Endometrial microvascular endothelial cells (primary cell): ENCODE results near the gene GPR176. TPM values are rescaled to one million over a fixed set of nuclear protein-coding genes. Genes with fewer than 3 reads are reported as not detected.

Experiments
- in situ Hi-C: cut with HindIII; loops from 2 replicates; pipeline ENCODE4 v1.10.0; 2017; ENCODE audit warnings: low sequenced_read_pairs, low pct_unique_long_range_greater_than_20kb; ENCODE audit errors: inconsistent ontology term
- total RNA-seq: library from RNA; depleted of rRNA; stranded (reverse); fragments of >200 nt; gene quantifications from one replicate; pipeline ENCODE4 v1.2.3, GENCODE V29; 2015; ENCODE audit errors: inconsistent ontology term

The GPR176 gene
- total RNA-seq, 1 donor from 2014 or later: 26.5 TPM

DNA sequence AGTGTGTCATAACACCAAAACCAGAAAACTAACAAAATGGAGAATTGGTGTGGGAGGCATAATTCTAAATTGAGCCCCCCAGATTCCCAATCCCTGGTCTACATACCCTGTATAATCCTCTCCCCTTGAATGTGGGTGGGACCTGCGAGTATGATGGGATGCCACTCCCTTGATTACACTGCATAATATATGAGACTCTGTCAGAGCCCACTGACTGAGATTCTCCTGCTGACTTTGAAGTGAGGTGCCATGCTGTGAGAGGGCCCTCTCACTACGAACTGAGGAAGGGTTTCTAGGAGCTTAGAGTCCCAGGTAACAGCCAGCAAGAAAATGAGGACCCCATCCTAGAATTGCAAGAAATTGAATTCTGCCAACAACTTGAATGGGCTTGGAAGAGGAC is 49.5 kb downstream of the GPR176 start:
- in situ Hi-C loops: no loop called here

DNA sequence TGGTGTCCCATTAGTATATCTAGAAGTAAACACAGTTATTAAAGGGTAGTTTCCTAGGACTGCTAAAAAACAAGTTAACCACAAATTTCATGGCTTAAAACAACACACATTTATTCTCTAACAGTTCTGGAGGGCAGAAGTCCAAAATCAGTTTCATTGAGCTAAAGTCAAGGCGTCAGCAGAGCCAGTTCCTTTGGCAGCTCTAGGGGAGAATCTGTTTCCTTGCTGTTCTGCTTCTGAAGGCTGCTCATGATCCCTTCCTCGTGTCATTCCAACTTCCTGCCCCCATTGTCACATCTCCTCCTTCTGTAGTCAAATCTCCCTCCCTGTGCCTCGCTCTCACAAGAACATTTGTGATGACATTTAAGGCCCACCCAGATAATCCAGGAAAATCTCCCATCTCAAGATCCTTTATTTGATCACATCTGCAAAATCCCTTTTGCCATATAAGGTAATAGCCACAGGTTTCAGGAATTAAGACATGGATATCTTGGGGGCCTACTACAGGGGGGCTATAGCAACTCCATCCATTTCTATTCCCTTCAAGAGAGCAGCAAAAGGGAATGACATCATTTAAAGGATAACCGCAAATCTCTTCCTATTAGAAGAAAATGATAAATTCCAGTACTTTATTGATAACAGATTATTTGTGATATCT is 50.1 kb downstream of the GPR176 start:
- in situ Hi-C loops: no loop called here

DNA sequence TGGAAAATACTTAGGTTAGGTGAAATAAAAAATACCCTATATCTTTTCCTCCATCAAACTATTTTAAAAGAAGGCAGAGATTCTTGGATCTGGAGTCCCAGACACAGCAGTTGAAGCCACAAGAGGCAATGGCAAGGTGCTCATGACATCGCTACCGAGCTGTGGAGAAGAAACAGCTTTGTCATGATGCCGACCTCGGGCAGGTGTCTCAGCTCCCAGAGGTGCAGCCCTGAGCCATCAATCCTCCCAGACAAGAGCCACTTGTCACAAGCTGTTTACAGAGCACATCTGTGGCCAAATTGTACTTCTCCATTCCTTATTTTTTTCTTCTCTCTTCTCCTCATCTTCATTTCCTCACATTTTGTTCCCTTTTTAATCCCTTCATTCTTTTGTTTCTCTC is 50.8 kb downstream of the GPR176 start:
- in situ Hi-C loops: no loop called here

DNA sequence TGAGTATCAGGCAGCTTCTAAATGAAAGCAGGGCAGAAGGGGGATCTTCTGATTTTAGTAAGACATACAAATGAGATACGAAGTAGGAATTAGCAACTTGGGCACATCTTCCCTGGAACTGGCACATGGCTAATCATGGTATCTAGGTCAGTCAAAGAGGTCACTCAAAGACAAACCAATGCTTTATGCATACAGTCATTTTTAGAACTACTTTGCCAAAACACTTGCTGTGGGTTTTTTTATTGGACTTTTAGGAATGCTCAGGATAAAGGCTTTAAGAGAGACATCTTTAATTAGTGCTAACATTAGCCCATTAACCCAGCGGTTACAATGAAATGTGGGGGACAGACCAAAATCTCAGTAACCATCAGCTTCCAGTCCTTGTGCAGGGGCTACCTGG is 51.7 kb downstream of the GPR176 start:
- in situ Hi-C loops: no loop called here

DNA sequence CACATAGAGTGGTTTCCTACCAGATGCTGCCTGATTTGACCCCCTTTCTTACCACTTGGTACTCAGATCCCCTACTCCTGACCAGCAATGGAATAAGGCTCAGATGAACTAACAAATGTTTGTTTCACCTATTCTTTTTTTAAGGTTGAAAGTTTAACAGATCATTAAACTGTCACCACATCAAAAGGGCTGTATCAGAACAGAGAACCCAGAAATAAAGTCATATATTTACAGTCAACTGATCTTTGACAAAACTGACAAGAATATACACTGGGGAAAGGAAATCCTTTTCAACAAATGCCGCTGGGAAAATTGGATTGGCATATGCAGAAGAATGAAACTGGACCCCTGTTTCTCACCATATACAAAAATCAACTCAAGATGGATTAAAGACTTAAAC is 56.0 kb downstream of the GPR176 start:
- in situ Hi-C loops: no loop called here

DNA sequence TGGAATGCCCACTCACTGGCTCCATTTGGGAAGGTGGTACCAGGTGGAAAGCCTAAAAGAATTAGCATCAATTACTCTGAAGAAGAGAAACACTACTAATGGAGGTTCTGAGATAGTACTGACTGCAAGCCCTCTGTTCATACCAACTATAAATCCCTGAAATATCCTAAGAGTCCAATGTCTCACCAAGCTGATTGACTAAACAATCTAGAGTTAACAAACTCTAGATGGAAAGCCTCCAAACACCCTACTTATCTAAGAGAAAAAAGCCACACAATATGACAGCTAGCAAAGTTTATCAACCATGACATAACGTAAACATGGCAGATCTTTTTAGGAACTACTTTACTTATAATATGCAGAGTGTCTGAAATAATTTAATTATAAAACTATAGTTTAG is 59.2 kb downstream of the GPR176 start:
- in situ Hi-C loops: no loop called here

DNA sequence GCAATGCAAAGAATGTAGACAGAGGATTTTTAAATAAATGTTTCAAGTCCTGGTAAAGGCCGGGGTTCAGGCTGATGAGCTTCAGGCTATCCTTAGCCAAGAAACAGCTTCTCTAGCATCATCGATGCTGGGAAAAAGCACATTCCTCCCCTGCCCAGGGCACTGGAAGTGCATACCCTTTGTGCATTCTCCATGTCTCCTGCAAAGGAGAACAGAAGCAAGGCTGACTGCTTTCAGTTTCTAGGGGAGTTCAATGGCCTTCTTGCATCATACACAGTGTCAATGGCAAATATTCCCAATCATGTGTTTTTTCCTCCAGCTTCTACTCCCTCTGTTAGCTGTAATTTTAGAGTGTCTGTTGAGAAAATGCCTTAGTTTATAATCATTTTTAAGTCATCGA is 59.9 kb downstream of the GPR176 start:
- in situ Hi-C loops: no loop called here

DNA sequence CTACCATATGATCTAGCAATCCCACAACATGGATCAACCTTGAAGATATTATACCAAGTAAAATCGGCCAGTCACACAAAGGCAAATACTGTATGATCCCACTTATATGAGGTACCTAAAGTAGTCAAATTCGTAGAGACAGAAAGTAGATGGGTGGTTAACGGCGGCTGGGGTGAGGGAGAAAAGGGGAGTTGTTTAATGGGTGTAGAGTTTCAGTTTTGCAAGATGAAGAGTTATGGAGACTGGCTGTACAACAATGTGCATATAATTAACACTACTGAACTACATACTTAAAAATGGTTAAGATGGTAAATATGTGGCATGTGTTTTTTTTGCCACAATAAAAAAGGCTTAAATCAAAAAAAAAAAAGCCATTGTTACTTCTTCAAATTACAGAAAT is 60.4 kb downstream of the GPR176 start:
- in situ Hi-C loops: no loop called here

DNA sequence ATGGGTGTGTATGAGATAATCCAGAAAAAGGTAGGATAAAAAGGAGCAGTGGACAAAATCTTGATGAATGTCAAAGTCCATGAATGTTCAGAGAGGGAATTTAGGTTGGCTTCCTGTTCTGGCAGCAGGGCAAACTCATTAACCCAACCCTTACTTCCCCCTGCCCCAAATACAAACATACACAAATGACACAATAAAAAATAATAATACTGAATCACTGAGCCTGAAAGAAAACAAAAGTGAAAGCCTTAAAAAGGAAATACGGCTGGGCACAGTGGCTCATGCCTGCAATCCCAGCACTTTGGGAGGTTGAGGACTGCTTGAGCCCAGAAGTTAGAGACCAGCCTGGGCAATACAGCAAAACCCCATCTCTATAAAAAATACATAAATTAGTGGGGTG is 62.9 kb downstream of the GPR176 start:
- in situ Hi-C loops: no loop called here

DNA sequence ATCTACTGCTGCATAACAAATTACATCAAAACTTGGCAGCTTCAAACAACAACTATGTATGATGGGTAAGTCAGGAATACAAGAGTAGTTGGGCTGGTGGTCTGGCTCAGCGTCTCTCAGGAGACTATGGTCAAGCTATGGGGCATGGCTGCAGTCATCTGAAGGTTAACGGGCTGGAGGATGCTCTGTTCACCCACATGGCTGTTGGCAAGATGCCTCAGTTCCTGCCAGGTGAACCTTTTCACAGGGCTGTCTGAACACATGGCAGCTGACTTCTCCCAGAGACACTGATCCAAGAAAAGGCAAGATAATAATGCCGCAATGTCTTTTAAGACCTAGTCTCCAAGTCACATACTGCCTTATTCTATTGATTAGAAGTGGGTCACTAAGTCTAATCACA is 63.7 kb downstream of the GPR176 start:
- in situ Hi-C loops: no loop called here

DNA sequence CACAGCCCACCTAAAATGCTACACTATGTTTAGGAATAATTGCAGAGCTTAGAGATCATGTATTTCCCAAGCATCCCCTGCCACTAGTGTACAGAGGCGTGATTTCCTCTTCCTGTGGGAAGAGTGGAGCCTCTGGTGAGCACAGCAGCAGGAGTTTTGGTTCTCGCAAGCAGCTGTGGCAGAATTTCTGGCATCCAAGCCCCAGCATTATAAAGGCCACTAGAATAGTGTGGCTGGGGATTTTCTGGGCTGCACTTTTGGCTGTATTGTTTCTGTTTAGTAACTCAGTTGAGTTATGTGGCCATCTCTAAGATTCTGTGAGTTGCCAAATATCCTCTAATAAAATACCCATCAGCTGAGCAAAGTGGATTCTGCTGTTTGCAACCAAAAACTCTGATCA is 64.7 kb downstream of the GPR176 start:
- in situ Hi-C loops: no loop called here

DNA sequence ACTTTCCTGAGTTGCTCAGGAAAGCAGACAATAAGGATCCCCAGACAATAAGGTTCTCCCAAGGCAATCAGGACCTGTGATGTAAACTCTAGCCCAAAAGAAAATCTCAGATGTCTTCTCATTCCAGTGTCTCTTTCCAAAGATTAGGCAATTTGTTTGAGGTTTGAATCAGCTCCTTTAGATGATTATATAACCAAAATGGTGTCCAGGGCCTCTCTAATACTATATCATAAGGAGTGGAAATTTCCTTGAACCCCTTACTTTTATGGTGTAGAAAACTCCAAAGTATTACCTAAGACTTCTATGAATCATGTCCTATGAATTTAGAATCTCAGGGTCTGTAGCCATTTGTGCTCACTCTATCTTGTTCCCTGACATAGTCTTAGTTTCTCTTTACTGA is 65.9 kb downstream of the GPR176 start:
- in situ Hi-C loops: no loop called here

DNA sequence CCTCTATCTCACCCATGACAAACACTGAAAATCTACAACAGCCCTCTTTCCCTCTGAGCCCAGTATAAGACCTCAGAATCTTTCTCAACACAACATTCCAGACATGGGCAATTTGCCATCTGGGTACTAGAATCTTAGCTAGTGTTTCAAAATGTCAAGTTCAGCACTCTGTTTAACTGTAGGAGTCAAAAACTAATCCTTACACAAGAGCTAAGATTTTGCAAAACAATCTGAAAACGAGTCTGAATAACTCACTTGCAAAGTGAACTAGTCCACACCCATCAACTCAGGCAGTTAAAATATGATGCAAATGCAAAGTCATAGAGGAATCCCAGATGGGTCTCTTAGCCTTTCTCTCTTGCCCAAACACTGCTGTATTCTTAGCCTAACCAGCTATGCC is 67.8 kb downstream of the GPR176 start:
- in situ Hi-C loops: no loop called here

DNA sequence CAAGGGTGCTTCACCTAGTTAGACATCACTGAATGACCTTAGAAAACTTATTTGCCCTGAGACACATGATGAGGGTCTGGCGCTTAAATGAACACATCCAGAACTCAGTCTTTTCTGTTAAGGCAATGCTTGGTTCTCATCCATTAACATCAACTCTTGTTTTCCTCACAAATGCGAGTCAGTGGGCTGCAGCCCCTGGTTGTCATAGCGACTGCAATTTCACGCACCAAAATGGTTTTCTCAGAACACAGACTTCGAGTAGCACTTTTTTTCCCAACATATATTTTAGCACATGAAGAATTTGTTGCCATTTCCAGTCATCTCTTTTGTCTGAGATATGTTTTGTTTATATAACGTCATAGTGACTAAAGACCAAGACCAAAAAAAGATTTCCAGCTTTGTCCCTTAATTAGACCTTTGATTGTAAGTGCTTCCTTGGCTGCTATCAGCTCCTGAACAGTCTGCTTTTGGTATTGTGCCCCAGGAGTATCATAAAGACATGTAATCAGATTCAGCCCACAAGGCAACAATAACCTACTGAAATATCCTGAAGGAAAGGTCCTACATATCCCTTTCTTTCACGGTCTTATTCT is 68.5 kb downstream of the GPR176 start:
- in situ Hi-C loops: no loop called here

DNA sequence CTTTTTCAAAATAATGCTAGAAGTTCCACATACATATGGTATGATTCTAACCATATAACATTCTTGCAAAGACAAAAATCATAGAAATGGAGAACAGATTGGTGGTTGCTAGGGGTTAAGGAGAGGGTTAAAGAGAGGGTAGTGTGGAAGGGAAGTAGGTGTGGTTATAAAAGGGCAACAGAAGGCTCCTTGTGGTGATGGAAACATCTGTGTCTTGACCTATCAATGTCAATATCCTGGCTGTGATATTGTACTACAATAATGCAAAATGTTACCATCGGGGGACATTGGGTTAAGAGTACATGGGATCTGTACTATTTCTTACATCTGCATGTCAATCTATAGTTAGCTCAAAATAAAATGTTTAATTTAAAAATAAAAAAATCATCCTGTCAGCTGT is 69.6 kb downstream of the GPR176 start:
- in situ Hi-C loops: no loop called here

DNA sequence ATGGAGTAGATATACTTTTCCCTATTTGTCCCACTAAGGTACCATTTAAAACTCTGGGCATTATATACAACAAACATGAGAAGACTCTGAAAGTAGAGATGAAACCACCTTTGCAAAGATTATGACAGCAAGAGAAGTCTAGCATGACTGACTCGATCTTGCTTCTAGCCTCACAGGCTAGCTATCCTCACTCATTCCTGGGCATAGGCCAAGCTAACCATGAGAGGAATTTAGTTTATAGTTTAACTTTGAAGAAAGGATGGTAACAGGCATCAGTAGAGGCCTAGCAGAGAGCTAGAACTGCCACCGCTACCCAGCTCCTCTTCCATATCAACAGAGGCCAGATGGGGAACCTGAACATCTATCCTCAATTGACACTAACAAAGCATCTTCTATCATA is 74.0 kb downstream of the GPR176 start:
- in situ Hi-C loops: no loop called here

DNA sequence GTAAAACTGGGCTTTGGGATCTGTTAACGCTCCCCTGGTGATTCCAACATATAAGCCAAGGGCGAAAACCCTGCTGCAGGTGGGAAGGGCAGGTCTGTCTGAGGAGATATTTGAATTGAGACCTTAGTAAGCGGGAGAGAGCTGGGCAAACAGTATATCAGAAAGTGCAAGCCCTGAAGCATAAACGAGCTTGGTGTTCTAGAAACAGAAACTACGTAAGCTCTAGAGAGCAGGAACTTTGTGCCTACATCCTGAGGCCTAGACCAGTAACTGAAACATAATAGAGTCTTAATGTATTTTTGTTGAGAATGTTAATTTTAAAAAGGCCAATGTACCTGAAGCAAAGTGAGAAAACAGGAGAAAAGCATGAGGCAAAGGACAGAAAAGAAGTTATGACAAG is 74.5 kb downstream of the GPR176 start:
- in situ Hi-C loops: no loop called here

DNA sequence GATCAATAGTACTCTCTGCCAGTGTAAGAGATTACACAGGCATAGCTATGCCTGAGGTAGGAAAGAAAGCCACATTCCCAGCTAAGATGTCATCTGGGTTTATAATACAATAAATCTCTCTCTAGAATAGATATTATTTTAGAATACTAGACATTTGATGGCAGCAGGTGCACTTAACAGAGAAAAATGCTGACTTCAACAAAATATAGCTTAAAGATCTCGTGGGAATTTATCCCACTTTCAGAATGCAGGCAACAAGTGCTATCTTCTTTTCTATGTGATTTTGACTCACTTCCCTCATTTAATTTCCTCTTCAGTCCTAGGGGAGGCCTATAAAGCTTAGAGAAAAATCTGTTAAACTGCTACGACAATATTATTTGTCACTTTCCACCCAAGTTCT is 76.5 kb downstream of the GPR176 start:
- in situ Hi-C loops: no loop called here

DNA sequence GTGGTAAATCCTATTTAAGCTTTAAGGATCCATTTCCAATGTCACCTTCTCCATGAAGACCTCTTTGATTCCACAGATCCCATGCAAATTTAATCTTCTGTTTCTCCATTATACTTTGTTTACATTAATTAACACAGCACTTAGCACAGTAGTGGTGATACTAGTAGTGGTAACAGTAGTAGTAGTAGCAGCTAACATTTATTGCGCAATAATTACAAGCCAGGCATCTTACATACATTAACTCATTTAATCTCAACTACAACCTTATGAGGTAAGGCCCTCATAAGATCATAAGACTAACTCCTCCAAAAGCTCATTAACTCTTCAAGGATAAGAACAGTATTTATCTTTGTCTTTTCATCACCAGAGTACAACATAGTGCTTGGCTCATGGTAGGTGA is 82.6 kb downstream of the GPR176 start:
- in situ Hi-C loops: no loop called here

DNA sequence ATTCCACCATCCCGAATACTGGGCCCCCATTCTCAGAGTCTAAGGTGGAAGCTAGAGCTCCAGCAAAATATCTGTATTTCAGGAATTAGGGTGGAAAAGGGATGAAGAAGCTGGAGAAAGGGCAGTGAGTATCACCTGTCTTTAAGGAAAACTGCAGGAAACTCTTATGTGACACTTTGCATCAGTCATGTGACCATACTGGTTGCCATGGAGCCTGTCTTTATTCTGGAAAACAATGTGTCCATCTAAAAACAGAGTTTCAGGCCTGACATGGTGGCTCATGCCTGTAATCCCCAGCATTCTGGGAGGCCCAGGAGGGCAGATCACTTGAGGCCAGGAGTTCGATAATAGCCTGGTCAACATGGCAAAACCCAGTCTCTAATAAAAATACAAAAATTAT is 84.5 kb downstream of the GPR176 start:
- in situ Hi-C loops: no loop called here

DNA sequence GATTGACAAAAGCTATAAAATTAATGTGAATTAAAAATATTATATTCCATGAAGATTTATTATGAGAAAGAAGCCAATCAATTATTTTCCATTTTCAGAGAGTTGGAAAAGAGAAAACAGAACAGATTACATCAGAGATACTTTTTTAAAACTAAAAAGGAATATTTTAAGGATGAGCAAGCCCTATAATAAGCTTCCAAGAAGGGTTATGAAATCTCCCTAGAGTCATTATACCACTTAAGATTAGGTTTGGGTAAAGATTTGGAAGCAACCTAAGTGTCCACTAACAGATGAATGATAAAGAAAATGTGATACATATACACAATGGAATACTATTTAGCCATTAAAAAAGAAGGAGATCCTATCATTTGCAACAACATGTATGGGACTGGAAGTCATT is 85.8 kb downstream of the GPR176 start:
- in situ Hi-C loops: no loop called here
